22Rv1 (cell line): ENCODE measurements around the gene USP40.

Source experiments
- ZFX ChIP-seq: fragments of 450-650 bp; IDR thresholded peaks from 2 replicates; pipeline ENCODE4 v1.6.1; 2017; ENCODE audit warnings: antibody characterized with exemption, borderline replicate concordance
- TF ChIP-seq, protein P1 (sequence below): fragments of 450-650 bp; IDR thresholded peaks from 2 replicates; pipeline ENCODE4 v1.5.1; 2017; ENCODE audit warnings: mild to moderate bottlenecking

GRCh38 chr2:233584210-233584609, 17.6 kb upstream of the USP40 start:
- TF ChIP-seq, protein P1, sequence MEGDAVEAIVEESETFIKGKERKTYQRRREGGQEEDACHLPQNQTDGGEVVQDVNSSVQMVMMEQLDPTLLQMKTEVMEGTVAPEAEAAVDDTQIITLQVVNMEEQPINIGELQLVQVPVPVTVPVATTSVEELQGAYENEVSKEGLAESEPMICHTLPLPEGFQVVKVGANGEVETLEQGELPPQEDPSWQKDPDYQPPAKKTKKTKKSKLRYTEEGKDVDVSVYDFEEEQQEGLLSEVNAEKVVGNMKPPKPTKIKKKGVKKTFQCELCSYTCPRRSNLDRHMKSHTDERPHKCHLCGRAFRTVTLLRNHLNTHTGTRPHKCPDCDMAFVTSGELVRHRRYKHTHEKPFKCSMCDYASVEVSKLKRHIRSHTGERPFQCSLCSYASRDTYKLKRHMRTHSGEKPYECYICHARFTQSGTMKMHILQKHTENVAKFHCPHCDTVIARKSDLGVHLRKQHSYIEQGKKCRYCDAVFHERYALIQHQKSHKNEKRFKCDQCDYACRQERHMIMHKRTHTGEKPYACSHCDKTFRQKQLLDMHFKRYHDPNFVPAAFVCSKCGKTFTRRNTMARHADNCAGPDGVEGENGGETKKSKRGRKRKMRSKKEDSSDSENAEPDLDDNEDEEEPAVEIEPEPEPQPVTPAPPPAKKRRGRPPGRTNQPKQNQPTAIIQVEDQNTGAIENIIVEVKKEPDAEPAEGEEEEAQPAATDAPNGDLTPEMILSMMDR = no peak
- TF ChIP-seq ZFX = no peak
